Measurements from ENCODE around the gene FETUB.
"Not testable (repeated sequence)": the region's sequence is repeated elsewhere in the genome, so short reads cannot be mapped to it uniquely, and the experiment has no call there.

Gene FETUB

DNA sequence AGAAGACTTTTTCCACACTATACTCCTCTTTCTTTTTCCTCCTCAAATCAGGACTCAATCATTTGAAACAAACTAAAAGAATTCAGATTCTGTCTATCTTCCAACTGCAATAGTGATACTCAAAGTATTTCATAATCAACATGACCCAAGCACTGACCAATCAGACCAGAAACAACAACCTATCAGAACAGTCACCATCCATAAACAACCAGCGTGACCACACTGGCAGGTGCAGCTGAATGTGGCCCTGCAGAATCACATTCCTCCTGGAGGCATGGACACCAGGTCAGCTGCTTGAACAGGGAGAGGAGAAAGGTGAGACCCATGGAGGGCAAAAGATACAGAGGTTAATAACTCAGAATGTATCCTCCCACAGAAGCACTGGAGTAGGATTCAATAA lies 39.0 kb downstream of the FETUB start:
- no peak for DNase-seq

DNA sequence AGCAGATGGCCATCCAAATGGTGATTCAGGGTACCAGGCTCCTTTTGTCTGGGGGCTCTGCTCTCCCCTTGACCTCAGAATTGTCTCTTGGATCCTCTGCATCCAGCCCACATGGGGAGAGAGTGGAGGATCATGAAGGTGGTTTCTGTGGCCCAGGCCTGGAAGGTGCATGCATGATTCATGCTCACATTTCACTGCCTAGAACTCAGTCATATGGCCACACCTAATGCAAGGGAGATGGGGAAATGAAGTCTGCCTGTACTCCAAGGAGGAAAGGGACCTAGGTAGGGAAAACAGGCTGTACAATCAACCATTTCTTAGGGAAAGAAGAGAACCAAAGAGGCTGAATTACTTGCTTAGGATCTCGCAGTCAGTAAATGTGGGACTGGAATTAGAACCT lies 40.7 kb downstream of the FETUB start:
- no peak for DNase-seq

DNA sequence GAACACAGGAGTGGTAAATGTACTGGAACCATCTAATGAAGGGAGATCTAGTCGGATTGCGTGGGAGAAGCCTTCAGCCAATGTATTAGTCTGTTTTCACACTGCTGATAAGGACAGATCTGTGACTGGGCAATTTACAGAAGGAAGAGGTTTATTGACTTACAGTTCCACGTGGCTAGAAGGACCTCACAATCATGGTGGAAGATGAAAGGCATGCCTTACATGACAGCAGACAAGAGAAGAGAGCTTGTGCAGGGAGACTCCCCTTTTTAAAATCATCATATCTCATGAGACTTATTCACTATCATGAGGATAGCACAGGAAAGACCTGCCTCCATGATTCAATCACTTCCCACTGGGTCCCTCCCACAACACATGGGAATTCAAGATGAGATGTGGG lies 42.6 kb downstream of the FETUB start:
- DNase-seq = no peak

DNA sequence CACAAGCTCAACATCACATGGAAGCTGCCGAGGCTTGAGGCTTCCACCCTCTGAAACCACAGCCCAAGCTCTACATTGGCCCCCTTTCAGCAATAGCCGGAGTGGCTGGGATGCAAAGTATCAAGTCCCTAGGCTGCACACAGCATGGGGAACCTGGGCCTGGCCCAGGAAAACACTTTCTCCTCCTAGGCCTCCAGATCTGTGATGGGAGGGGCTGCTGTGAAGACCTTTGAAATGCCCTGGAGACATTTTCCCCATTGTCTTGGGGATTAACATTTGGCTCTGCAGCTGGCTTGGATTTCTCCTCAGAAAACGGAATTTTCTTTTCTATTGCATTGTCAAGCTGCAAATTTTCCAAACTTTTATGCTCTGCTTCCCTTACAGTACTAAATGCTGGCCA lies 43.8 kb downstream of the FETUB start:
- DNase-seq = no peak

DNA sequence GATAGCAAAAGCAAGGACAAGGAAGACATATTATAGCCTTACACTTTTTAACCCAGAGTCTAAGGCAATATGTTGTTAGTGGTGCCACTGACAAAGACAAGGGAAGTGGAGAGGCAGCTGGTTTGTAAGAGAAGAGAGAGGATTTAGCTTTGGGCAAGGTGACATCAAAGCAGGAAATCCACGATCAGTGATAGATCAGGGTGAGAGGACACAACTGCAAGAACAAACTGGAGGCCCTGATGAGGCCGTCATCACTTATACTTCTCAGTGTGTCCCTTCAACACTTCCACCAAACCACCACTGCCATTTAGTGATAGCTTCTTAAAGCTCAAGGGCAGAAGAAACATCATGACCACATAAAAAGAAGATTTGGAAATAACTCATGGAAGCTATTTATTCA lies 46.3 kb downstream of the FETUB start:
- DNase-seq = not testable (repeated sequence)

DNA sequence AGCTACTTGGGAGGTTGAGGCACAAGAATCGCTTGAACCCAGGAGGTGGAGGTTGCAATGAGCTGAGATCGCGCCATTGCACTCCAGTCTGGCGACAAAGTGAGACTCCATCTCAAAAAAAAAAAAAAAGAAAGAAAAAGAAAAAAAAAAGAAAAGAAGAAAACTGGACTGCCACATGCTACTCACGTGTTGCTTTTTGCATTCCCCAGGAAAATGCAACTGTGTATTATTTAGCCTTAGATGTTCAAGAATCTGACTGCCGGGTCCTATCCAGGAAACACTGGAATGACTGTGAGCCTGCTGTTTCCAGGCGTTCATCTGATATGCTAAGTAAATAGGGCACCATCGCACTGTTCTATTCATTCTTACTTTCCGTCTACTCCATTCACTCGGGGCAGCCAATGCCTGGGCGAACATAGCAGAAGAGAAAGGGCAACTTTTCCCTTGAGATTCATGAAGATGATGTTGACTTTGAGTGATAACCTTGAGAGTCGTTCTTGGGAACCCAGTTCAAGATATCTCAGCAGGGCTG lies 47.0 kb downstream of the FETUB start:
- DNase-seq = no peak

DNA sequence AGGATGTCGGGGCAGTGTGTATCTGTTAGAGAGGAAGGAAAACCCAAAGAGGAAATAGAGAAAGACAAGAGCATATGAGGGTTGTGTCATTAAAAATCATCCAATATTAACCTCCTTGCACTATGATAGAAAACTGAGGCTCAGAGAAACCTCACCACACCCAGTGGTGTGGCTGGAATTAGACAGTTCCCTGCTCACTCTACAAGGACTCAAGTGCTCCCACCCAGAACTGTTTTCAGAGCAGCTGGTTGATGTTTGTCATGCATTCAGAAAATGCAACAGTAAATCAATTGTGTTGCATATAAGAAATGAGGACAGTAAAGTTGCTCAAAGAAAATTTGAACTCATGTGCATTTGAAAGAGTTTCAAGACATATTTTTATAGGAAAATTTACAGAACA lies 50.1 kb downstream of the FETUB start:
- not testable (repeated sequence) for DNase-seq

DNA sequence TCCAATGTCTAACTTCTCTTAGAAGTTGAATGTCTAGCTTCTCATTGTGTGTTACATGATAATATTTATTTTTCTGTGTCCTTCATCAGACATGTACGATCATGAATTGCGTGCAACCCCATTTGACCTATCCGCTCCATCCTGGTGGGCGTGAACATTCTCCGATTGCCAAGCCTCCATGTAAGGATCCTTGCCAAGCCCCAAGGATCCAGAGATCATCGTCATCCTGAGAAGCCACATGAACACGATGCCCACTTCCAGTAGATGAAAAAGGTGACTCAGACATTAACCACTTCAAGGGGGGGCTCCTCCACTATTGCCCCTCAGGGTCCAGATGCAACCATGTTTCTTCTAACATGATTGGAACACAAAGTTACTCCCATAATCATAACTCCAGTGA lies 51.5 kb downstream of the FETUB start:
- DNase-seq = no peak

DNA sequence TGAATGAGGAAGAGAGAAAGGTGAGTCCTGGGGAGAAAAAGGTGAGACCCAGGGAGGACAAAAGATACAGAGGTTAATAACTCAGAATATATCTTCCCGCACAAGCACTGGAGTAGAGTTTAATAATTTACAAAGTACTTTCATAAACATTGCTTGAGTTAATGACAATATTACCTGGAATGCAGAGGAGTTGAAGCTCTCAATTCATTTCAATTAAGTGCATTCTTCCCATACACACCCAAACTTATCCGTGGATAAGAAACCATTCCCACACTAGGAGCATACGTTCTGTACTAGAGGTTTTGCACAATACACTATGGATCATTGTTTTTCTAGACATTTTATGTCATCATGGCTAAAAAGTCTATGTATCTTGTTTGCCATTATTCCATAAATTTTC lies 53.6 kb downstream of the FETUB start:
- no peak for DNase-seq

DNA sequence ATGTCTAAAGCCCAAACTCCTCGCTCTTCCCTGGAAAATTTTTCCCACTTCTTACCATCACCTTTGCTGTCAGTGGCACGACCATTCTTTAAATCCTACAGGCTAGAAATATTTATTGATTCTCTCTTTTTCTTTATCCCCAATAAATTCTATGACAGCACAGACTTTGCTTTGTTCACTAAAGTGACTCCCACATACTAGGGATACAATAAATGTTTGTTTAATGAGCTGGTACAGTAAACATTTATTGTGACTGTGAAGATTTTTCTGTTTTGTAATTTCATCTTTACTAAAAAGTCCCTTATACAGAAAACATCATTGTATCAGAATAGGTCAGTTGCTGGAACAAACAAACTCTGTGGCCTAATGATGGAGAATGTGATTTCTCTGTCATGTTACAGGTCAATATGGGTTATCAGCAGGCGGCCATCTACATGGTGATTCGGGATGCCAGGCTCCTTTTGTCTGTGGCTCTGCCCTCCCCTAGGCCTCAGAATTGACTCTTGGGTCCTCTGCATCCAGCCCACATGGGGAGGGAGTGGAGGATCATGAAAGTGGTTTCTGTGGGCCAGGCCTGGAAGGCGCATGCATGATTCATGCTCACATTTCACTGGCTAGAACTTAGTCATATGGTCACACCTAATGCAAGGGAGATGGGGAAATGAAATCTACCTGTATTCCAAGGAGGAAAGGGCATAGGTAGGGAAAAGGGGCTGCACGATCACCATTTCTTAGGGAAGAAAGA lies 54.3 kb downstream of the FETUB start:
- no peak for DNase-seq

DNA sequence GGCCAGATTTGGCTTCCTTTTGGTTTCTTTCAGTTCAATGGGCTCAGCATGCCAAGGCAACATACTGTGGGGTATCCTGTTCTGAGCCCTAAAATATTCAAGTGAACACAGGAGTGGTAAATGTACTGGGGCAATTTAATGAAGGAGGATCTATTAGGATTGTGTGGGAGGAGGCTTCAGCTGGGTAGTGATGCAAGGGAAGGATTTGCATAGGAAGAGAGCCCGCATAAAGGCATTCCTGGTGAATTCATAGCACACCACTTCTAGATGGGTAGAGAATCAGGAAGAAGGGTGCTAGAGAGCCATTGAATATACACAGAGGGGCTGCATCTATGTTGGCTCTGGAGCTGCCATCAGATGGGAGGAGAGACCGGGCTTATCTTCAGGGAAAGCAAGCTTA lies 56.3 kb downstream of the FETUB start:
- no peak for DNase-seq

DNA sequence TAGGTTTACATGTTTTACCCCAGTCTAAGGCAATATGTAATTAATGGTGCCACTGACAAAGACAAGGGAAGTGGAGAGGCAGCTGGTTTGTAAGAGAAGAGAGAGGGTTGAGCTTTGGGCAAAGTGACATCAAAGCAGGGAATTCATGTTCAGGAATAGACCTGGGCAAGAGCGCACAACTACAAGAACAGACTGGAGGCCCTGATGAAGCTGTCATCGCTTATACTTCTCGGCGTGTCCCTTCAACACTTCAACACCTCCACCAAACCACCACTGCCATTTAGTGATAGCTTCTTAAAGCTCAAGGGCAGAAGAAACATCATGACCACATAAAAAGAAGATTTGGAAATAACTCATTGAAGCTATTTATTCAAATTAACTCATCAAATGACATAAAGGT lies 57.3 kb downstream of the FETUB start:
- no peak for DNase-seq

DNA sequence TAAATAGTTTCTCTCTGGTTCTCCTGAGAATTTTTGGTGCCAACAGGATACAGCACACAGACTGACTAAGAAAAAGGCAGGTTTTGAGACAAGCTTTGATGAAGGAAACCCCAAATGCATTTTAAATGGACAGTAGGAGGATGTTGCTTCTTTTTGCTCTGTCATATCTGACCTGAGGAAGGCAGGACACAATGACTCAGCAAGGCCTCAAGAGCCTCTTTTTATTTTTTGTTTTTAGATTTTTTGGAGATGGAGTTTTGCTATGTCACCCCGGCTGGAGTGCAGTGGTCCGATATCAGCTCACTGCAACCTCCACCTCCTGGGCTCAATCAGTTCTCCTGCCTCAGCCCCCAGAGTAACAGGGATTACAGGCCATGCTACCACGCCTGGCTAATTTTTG lies 60.1 kb downstream of the FETUB start:
- DNase-seq = no peak

DNA sequence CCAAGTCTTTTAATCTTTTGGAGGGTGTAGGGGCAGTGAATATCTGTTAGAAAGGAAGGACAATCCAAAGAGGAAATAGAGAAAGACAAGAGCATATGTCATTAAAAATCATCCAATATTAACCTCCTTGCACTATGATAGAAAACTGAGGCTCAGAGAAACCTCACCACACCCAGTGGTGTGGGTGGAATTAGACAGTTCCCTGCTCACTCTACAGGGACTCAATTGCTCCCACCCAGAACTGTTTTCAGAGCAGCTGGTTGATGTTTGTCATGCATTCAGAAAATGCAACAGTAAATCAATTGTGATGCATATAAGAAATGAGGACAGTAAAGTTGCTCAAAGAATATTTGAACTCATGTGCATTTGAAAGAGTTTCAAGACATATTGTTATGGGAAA lies 62.3 kb downstream of the FETUB start:
- DNase-seq = not testable (repeated sequence)
